GM19043 (cell line): ENCODE data around the gene OR2F2.
A peak's percentile ranks its signal among the peaks of the same experiment; 100 is the strongest.

ENCODE experiments used
- ATAC-seq: cut with Tn5 transposase; IDR thresholded peaks from one replicate; pipeline ENCODE4 v1.9.1; 2021; ENCODE audit warnings: low read depth; ENCODE audit not compliant: unreplicated experiment

The OR2F2 gene, protein sequence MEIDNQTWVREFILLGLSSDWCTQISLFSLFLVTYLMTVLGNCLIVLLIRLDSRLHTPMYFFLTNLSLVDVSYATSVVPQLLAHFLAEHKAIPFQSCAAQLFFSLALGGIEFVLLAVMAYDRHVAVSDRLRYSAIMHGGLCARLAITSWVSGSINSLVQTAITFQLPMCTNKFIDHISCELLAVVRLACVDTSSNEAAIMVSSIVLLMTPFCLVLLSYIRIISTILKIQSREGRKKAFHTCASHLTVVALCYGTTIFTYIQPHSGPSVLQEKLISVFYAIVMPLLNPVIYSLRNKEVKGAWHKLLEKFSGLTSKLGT

GRCh38 chr7:143934526-143935325, at the start of gene OR2F2:
Gene OR2F2 (plus strand): TSS chr7:143935233. CDS start chr7:143935233, 0 bp downstream.
- ATAC-seq: no peak

DNA sequence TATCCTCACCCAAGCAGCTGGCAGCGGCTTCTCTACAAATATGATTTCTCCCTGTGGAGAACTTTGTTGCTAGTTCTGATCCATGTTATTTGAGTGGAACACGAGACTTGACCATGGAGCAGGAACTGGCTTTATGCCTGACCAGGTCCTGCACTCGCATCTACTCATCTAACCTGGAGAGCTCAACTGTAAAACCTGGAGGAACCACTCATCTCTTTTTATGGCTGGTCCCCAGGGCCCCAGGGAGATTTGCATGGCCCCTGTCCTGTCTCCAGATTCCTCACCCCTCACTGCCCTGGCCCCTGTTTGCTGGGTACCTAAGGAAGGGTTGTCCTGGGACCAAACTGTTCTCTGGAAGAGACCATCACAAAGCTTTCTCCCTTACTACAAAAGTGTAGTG, 49.1 kb upstream of the OR2F2 start:
- peak; percentile 30 for ATAC-seq

DNA sequence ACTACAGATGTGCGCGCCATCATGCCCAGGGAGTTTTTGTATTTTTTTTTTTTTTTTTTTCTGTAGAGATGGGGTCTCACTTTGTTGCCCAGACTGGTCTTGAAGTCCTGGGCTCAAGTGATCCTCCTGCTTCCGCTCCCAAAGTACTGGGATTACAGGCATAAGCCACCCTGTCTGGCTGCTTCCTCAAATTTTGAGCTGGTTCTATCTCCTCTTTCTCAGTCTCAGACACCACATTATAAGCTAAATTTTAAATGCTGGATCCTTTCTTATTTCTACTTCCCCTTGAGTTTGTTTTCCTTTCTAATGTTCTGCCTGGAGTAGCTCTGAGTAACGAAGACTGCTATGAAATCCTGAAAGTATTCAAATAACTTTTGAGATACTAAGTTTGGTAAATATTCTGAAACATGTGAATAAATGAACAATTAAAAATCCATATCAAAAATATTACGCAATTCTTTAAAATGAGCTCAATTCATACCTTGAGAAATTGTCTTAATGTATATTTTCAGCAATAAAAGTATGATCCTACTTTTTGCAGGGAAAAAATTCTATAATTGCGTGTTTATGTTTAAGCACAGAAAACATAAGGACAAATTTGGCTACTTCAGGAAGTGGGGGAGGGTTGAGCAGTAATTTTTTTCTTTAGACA, 48.1 kb upstream of the OR2F2 start:
- ATAC-seq: no peak

DNA sequence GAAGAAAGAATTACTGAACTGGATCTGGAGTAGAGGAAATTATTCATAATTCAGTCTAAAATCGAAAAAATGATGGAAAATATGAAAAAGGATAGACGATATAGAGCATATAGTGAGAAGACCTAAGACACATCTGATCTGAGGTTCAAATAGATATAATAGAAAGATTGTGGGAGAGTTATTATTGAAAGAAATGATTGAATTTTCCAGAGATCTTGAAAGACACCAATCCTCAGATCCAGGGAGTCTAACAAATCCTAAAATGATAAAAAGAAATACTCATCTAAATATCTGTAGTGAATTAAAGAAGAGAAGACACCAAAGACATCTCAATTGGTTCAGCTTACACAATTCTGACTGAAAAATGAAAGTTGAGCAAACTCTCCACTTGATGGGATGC, 46.0 kb upstream of the OR2F2 start:
- ATAC-seq: no peak

DNA sequence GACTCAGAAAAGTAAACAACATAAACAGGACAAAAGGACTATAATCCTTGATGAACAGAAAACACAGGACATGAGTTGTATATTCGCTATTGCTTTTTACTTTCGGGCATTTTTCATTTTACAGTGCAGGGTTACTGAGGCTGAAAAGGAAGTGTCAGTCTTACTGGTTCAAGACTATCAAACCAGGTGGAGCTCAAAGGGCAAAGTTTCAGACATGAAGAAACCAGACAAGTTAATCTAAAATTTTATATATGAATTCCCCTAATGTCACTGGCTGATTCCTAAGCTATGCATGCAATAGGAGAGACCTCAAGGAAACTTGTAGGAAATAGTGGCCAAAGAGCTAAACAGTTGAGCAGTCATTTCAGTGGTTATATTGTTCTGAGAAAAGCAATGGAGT, 44.5 kb upstream of the OR2F2 start:
- ATAC-seq: no peak

- no peak for ATAC-seq
Measured at GRCh38 chr7:143891457-143891856, 43.6 kb upstream of the OR2F2 start.

GRCh38 chr7:143892527-143893300, 42.3 kb upstream of the OR2F2 start:
- peak; percentile 90 for ATAC-seq

GRCh38 chr7:143896667-143897066, 38.4 kb upstream of the OR2F2 start:
- no peak for ATAC-seq

DNA sequence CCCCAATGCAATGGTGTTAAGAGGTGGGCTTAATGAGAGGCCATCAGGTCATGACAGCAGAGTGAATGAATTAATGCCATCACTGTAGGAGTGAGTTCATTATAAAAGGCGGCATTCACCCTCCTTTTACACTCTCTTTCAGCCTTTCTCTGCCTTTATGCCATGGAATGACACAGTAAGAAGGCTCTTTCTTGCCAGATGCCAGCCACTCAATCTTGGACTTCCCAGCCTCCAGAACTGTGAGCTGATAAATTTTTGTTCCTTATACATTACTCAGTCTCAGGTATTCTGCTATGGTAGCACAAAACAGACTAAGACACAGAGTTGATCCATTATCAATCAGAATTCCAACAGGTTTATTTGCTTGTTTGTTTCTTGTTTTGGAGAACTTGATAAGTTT, 36.2 kb upstream of the OR2F2 start:
- no peak for ATAC-seq

GRCh38 chr7:143900230-143900766, 34.7 kb upstream of the OR2F2 start:
- ATAC-seq: no peak

GRCh38 chr7:143901332-143901667, 33.7 kb upstream of the OR2F2 start:
- ATAC-seq: no peak

DNA sequence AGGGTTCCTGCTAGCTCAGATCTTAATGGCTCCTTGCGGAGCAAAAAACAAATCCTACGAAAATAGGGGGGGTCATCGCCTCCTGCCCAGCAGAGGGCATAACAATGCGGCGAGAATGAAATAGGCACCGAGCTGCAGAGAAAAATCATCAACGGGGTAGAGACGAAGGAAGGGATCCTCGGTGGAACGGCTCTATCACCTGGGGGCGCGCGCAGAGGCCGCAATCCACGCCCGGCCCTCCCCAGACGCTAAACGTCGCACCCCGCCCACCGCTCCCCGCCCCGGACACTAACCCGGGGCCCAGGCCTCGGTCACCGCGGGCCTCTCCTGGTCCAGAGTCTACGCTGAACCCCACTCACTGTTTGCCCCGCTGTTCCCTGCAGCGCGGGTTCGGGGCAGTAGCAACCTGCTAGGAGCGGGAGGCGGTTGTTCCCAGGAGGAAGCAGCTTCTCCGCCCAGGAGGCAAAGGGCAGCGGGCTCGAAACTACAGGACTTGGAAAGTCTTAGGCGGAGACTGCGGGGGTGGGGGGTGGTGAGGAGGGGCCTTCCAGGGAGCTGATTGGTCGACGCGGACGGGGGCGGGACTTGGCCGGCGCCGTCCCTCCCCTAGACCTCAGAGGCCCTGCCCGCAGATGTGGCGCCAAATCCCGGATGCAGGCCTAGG, 33.2 kb upstream of the OR2F2 start, which contains the start of gene TCAF1:
Gene TCAF1, minus strand, starts transcription at position 509 of the 664 bp plus-strand sequence. CDS start 25,568 bp downstream, outside the sequence.
- ATAC-seq: peak; percentile 91

- no peak for ATAC-seq
Measured at GRCh38 chr7:143902332-143902899, 32.6 kb upstream of the OR2F2 start.

GRCh38 chr7:143905509-143905908, 29.5 kb upstream of the OR2F2 start:
- no peak for ATAC-seq

- ATAC-seq: no peak
Measured at GRCh38 chr7:143906151-143906550, 28.9 kb upstream of the OR2F2 start.

DNA sequence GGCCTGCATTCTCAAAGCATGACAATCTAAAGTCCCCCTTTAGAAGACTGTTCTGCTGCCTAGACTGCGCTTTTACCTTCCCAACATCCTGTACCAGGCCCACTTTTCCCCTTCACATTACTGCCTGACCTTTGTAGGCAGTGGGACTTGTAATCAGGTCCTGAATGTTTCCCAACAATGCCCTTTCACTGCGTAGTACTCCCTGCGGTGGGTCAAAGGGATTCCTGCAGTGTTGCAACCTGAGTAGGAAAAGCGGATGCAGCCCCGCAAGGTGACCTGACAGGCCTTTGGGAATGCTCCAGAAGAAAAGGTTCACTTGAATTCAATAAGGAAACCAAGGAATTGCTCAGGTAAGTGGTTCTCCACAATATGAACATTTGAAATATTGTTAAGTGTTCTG, 28.1 kb upstream of the OR2F2 start:
- no peak for ATAC-seq

DNA sequence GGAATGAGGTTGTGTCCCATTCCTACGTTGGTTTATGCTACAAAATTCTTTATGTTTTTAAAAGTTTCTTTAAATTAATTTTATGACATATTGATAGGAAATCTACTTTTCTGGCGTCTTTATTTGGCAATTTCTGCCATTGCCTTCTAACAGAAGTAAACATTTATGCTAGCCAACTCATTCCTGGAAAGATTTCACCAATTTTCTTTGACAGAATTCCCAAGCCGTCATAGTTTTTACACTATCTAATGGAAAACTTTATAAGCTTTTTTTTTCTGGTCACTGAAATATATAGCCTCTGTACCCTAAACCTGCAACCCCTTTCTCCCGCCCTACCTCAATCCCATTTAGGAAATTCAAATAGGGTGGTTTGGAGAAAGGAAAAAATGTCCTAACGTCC, 26.9 kb upstream of the OR2F2 start:
- ATAC-seq: no peak

DNA sequence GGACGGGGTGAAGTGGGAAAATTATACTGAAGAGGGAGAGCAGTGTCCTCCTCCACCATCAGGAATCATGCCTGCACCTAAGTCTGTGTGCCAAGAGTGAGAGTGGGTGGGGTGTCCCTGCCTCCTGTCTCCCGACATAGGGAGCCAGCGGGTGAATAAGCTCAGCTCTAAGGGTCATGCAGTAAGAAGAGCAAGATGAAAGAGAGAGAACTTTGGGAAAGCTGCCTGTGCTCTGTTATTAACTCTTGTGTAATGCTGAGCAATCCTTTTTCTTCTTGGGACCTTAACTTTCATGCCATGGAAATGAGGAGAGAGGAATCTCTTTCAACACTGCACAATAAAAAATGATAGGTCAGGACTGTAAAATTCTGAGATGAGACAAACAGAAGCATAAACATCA, 25.2 kb upstream of the OR2F2 start:
- no peak for ATAC-seq

DNA sequence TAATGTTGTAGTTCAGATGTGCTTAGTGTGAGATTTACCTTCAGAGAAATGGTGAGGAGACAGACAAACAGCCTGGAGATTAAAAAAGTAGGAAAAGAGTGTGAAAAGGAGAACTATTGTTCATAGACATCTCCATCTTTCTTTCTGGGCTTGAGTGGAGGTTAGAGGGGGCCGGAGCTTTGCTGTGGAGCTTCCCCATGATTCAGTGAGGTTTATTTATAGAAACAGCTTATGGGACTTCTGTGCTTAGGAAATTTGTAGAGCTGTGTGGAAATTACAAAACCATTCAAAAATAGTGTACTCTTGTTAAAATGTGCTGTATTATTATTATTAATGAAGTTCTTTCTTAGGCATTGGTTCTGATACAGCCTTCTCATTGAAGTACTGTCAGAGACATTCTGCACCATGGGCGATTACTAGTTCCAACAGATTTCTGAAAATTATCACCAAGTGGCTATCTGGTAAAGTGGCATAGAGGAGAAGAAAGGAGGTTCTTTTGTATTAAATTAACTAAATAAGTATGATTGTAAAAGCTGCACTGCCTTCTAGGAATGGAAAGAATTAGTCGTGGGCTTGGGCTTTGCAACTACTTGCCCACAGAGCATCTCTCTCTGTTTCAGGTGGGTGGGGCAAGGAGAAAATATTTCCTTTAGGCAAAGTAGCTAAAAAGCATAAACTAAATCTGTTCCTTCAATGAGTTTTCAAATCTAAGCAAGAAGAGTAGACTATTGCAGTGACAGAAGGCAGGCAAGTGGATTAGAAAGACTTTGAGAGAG, 24.4 kb upstream of the OR2F2 start:
- ATAC-seq: no peak
